ENCODE data around the gene SH3BP2. TPM values are rescaled to one million over a fixed set of nuclear protein-coding genes. Genes with fewer than 3 reads are reported as not detected.
"Not testable (repeated sequence)": the region's sequence is repeated elsewhere in the genome, so short reads cannot be mapped to it uniquely, and the experiment has no call there.

The SH3BP2 gene
- total RNA-seq, 1 donor from 2014 or later, result 150 TPM

DNA sequence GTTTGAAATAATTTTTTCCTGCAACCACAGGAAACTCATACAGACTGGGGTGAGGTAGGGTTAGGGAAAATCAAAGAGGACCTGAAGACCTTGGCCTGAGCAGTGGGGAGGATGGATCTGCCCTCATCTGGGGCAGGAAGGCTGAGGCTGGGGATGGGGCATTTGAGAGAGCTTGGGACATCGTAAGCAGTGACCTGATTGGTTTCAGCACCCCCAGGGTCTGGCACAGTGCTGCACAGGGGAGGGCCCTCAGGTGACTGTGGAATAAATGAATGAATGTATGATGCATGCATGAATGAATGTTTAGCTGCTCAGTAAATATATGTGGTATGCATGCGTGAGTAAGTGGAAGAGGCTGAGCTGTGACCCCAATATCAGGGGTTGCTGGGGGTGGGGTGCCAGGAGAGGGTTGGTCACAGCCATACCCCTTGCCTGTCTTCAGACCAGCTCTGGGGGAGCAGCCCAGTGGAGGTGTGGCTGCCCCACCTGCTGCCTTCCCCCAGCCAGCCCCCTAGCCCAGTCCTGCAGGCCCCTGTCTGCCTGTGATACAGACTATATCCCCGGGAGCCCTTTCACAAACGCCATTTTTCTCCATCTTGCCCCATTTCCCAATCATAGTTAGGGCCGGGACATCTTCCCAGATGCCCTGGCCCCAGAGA lies 25.7 kb upstream of the SH3BP2 start:
- H3K9me3 Mint-ChIP-seq (ENCODE audit: unreplicated experiment), result no peaks in the 10 kb centered on the region
- peaks cover 7% of the 10 kb centered on the region for H3K36me3 Mint-ChIP-seq (ENCODE audit: low read depth, unreplicated experiment)
- peaks cover 7% of the 10 kb centered on the region for H3K27me3 Mint-ChIP-seq (ENCODE audit: unreplicated experiment)
- H3K27ac Mint-ChIP-seq (ENCODE audit: unreplicated experiment), result no peak overlapping the region
- no peak overlapping the region for H3K4me3 Mint-ChIP-seq (ENCODE audit: unreplicated experiment)
- TF ChIP-seq, protein P1, sequence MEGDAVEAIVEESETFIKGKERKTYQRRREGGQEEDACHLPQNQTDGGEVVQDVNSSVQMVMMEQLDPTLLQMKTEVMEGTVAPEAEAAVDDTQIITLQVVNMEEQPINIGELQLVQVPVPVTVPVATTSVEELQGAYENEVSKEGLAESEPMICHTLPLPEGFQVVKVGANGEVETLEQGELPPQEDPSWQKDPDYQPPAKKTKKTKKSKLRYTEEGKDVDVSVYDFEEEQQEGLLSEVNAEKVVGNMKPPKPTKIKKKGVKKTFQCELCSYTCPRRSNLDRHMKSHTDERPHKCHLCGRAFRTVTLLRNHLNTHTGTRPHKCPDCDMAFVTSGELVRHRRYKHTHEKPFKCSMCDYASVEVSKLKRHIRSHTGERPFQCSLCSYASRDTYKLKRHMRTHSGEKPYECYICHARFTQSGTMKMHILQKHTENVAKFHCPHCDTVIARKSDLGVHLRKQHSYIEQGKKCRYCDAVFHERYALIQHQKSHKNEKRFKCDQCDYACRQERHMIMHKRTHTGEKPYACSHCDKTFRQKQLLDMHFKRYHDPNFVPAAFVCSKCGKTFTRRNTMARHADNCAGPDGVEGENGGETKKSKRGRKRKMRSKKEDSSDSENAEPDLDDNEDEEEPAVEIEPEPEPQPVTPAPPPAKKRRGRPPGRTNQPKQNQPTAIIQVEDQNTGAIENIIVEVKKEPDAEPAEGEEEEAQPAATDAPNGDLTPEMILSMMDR (IDR thresholded peaks at IDR 0.05; ENCODE audit: unreplicated experiment), result no peak
- peaks cover 27% of the 10 kb centered on the region for H3K4me1 Mint-ChIP-seq (ENCODE audit: unreplicated experiment)
- DNase-seq (ENCODE audit: low spot score), result no peak

DNA sequence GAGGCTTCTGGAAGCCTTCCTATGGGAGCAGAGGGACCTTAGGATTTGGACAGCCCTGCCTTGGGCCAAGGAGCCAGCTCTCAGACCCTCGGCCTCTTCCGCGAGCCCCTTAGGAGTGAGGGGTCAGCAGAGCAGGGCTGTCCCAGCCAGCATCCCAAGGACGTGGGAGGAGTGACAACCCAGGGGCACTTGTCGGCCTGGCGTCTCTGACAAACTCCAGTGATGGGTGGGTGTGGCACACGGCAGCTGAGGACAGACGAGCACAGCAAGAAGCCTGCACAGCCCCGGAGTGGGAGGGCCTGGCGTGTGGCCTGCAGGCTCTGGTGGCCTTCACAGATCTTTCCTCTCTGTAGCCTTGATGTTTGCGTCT lies 25.2 kb upstream of the SH3BP2 start:
- H3K27ac Mint-ChIP-seq (ENCODE audit: unreplicated experiment), result no peak overlapping the region
- peaks cover 7% of the 10 kb centered on the region for H3K36me3 Mint-ChIP-seq (ENCODE audit: low read depth, unreplicated experiment)
- TF ChIP-seq, protein P1 (IDR thresholded peaks at IDR 0.05; ENCODE audit: unreplicated experiment), result no peak
- peaks cover 7% of the 10 kb centered on the region for H3K27me3 Mint-ChIP-seq (ENCODE audit: unreplicated experiment)
- H3K4me1 Mint-ChIP-seq (ENCODE audit: unreplicated experiment), result peaks cover 27% of the 10 kb centered on the region
- no peaks in the 10 kb centered on the region for H3K9me3 Mint-ChIP-seq (ENCODE audit: unreplicated experiment)
- no peak for DNase-seq (ENCODE audit: low spot score)
- no peak overlapping the region for H3K4me3 Mint-ChIP-seq (ENCODE audit: unreplicated experiment)

DNA sequence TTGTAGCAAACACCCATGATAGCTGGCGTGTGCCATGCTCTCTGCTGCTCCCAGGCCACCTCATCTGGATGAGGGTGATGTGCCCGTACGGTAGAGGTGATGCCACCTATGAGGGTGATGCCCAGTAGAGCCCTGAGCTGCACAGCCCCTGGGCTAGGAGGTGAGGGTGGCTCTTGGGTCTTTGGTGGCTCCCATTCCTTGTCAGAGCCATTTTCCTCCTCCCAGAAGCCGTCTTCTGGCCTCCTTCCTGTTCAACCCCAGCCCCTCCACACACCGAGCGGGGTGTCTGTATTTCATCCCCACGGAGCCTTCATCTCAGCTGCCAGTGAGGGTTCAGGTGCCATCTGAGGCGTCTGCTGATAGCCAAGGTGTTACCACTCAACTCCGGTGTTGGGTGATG lies 24.8 kb upstream of the SH3BP2 start:
- Mint-ChIP-seq H3K9me3 (ENCODE audit: unreplicated experiment) (no peaks in the 10 kb centered on the region), H3K27ac (ENCODE audit: unreplicated experiment) (no peak overlapping the region), H3K4me1 (ENCODE audit: unreplicated experiment) (peaks cover 27% of the 10 kb centered on the region), H3K4me3 (ENCODE audit: unreplicated experiment) (no peak overlapping the region), H3K27me3 (ENCODE audit: unreplicated experiment) (peaks cover 7% of the 10 kb centered on the region), H3K36me3 (ENCODE audit: low read depth, unreplicated experiment) (peaks cover 7% of the 10 kb centered on the region)
- TF ChIP-seq, protein P1 (IDR thresholded peaks at IDR 0.05; ENCODE audit: unreplicated experiment), result no peak
- no peak for DNase-seq (ENCODE audit: low spot score)

DNA sequence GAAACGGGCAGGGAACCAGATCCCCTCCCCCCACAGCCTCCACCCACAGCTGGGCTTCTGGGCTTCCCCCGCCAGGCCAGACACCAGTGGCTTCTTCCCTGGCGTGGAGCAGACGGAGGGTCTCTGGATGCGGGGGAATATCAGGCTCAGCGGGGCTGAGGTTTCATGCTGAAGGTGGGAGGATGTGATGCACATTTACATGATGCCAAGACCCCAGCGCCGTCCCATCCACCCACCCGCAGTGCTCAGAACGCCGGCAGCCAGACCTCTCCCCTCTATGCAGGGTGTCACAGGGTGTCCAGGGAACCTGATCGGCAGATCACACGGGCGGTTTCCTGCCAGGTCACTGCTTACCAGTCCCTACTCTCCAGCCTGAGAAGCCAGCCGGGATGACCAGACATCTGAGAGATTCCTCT lies 24.0 kb upstream of the SH3BP2 start:
- Mint-ChIP-seq H3K27ac (ENCODE audit: unreplicated experiment) (no peak overlapping the region), H3K4me1 (ENCODE audit: unreplicated experiment) (peaks cover 27% of the 10 kb centered on the region), H3K9me3 (ENCODE audit: unreplicated experiment) (no peaks in the 10 kb centered on the region), H3K4me3 (ENCODE audit: unreplicated experiment) (no peak overlapping the region), H3K27me3 (ENCODE audit: unreplicated experiment) (peaks cover 7% of the 10 kb centered on the region), H3K36me3 (ENCODE audit: low read depth, unreplicated experiment) (peaks cover 7% of the 10 kb centered on the region)
- TF ChIP-seq, protein P1 (IDR thresholded peaks at IDR 0.05; ENCODE audit: unreplicated experiment), result no peak
- DNase-seq (ENCODE audit: low spot score), result no peak

DNA sequence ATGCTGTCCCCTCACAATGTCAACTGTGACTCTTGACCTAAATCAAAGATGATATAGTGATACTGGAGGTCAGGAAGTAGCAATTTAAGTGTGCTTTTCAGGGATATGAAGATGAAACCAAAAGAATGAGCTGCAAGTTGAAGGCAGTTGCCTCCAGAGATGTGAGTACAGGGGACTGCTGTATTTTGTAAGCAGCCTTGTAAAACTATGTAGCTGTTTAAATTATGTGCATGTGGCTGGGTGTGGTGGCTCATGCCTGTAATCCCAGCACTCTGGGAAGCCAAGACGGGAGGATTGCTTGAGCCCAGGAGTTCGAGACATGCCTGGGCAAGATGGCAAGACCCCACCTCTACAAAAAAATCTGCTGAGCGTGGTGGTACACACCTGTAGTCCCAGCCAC lies 21.6 kb upstream of the SH3BP2 start:
- H3K27ac Mint-ChIP-seq (ENCODE audit: unreplicated experiment), result peak overlapping the region; percentile 76
- DNase-seq (ENCODE audit: low spot score), result no peak
- peaks cover 27% of the 10 kb centered on the region for H3K4me1 Mint-ChIP-seq (ENCODE audit: unreplicated experiment)
- H3K9me3 Mint-ChIP-seq (ENCODE audit: unreplicated experiment), result no peaks in the 10 kb centered on the region
- TF ChIP-seq, protein P1 (IDR thresholded peaks at IDR 0.05; ENCODE audit: unreplicated experiment), result no peak
- H3K4me3 Mint-ChIP-seq (ENCODE audit: unreplicated experiment), result no peak overlapping the region
- peaks cover 7% of the 10 kb centered on the region for H3K36me3 Mint-ChIP-seq (ENCODE audit: low read depth, unreplicated experiment)
- peaks cover 6% of the 10 kb centered on the region for H3K27me3 Mint-ChIP-seq (ENCODE audit: unreplicated experiment)

DNA sequence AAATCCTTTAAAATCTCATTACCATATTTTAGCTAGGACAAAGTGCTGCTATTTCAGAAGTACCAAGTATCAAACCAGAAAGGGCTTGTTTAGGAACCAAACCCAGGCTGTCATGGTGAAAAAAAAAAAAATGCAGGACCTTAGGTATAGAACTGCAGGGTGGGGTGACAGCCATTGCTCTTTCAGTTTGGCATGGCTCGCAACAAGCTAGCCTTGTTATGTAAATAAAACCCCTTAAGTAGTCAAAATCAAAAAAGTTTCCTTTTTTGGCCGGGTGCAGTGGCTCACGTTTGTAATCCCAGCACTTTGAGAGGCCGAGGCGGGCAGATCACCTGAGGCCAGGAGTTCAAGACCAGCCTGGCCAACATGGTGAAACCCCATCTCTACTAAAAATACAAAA lies 12.2 kb upstream of the SH3BP2 start:
- H3K4me3 Mint-ChIP-seq (ENCODE audit: unreplicated experiment); DNase-seq (ENCODE audit: low spot score); H3K36me3 Mint-ChIP-seq (ENCODE audit: low read depth, unreplicated experiment); H3K9me3 Mint-ChIP-seq (ENCODE audit: unreplicated experiment); H3K27me3 Mint-ChIP-seq (ENCODE audit: unreplicated experiment); H3K27ac Mint-ChIP-seq (ENCODE audit: unreplicated experiment); H3K4me1 Mint-ChIP-seq (ENCODE audit: unreplicated experiment): not testable (repeated sequence)
